Kidney epithelial cell (primary cell): ENCODE results near the gene IL19. TPM values are rescaled to one million over a fixed set of nuclear protein-coding genes. Genes with fewer than 3 reads are reported as not detected.
"Not testable (repeated sequence)": the region's sequence is repeated elsewhere in the genome, so short reads cannot be mapped to it uniquely, and the experiment has no call there.

ENCODE experiments used
- DNase-seq: peaks from one replicate; pipeline ENCODE4 v3.0.0-alpha.2; 2010; ENCODE audit warnings: low read depth
- H3K27me3 ChIP-seq: 2 replicates; pipeline ENCODE4 v1.6.0; 2011; ENCODE audit warnings: low read length; ENCODE audit not compliant: control insufficient read depth, insufficient read depth
- H3K36me3 ChIP-seq: 2 replicates; pipeline ENCODE4 v1.5.1; 2011; ENCODE audit warnings: low read length; ENCODE audit not compliant: control insufficient read depth, insufficient read depth
- H3K4me3 ChIP-seq: 2 replicates; pipeline ENCODE4 v1.5.1; 2011; ENCODE audit warnings: low read depth, mild to moderate bottlenecking, control low read depth, low read length
- total RNA-seq: library from RNA; depleted of rRNA; stranded (reverse); fragments of >200 nt; gene quantifications from 2 replicates; pipeline ENCODE4 v1.2.3, GENCODE V29; 2015
- TF ChIP-seq, protein P1 (sequence below): IDR thresholded peaks from 2 replicates; pipeline ENCODE4 v1.5.1; 2011; ENCODE audit warnings: mild to moderate bottlenecking, moderate library complexity, low read length, control low read depth, inconsistent platforms; ENCODE audit not compliant: insufficient read depth, poor library complexity, severe bottlenecking

Gene IL19
- total RNA-seq, 1 donor from 2014 or later: not detected

DNA sequence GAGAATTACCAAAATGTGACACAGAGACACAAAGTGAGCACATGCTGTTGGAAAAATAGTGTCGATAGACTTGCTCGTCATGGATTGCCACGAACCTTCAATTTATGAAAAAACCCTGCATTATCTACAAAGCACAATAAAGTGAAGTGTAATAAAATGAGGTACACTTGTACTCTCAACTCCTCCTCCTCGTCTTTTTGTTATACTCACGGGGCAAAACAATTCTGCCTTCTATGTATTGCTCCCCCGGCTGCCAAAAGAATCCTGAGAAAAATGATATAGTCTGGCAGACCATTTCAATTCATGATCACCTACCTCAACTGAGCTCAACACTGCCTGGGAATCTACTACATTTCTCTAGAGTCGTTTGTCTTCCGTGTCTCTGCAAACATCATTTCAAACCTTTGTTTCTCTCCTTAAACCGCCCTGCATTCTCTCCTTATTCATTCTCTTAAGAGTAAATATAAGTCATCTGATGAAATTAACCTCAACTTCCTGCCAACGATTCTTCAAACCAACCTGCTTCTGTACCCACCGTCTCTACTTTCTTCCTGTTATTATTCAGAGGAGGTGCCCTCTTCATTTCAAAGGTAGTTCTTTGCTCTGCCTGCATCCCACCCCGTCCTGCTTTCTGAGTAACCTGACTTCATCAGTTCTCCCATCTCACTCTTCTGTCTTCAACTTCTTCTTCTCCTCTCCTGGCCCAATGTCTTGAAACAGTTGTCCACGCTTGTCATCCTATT lies 12.9 kb upstream of the IL19 start:
- Histone ChIP-seq H3K4me3 (no peak overlapping the region), H3K27me3 (peaks cover 5% of the 10 kb centered on the region), H3K36me3 (no peaks in the 10 kb centered on the region)
- TF ChIP-seq, protein P1, sequence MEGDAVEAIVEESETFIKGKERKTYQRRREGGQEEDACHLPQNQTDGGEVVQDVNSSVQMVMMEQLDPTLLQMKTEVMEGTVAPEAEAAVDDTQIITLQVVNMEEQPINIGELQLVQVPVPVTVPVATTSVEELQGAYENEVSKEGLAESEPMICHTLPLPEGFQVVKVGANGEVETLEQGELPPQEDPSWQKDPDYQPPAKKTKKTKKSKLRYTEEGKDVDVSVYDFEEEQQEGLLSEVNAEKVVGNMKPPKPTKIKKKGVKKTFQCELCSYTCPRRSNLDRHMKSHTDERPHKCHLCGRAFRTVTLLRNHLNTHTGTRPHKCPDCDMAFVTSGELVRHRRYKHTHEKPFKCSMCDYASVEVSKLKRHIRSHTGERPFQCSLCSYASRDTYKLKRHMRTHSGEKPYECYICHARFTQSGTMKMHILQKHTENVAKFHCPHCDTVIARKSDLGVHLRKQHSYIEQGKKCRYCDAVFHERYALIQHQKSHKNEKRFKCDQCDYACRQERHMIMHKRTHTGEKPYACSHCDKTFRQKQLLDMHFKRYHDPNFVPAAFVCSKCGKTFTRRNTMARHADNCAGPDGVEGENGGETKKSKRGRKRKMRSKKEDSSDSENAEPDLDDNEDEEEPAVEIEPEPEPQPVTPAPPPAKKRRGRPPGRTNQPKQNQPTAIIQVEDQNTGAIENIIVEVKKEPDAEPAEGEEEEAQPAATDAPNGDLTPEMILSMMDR: no peak
- no peak for DNase-seq

DNA sequence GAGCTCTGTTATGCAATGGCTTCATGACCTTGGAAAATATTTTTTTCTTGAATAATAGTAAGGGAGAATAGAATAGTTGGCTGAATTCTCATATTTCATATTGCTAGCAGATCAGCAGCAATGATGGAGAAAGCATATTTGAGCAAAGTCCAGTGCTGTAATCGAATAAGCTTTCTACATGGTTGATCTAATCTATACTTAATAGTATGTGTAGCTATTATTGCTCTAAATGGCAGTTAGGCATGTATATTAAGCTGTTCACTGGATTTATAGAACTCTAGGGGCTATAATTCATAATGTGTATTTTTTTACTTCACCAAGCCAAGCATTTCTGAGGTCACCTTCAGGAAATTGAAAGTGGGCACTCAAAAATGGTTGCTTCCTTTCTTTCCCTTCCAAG lies 10.0 kb upstream of the IL19 start:
- DNase-seq: no peak
- TF ChIP-seq, protein P1: no peak
- no peaks in the 10 kb centered on the region for H3K36me3 ChIP-seq

DNA sequence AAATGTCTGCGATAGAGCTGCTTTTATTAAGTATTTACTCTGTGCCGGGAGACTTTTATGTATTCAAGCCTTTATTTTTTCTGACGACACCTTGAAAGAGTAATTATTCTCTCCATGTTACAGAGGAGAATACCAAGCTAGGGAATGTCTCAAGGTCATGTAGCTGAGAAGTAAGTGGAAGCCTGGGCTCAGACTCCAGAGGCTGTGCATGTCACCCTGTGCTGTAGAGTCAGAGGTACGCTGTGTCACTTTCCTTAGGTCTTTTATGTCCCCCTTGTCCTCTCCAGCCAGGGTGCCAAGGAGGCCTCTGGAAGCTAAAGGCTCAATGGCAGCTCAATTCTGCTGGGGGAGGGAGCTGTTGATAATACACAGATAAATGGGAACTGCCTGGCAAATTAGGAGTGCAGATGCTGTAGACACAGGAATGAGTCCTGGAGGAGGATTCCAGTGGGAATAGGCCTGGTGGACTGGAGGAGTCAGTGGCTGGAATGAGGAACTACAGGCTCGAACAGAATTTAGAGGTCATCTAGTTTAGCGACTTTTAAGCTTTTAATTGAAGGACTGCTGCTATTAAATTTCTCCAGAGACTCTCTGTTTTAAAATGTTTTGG lies 9.3 kb upstream of the IL19 start:
- TF ChIP-seq, protein P1: no peak

More for the DNA sequence above, 10.0 kb upstream of the IL19 start:
- Histone ChIP-seq H3K4me3 (no peak overlapping the region), H3K27me3 (peaks cover 5% of the 10 kb centered on the region)

DNA sequence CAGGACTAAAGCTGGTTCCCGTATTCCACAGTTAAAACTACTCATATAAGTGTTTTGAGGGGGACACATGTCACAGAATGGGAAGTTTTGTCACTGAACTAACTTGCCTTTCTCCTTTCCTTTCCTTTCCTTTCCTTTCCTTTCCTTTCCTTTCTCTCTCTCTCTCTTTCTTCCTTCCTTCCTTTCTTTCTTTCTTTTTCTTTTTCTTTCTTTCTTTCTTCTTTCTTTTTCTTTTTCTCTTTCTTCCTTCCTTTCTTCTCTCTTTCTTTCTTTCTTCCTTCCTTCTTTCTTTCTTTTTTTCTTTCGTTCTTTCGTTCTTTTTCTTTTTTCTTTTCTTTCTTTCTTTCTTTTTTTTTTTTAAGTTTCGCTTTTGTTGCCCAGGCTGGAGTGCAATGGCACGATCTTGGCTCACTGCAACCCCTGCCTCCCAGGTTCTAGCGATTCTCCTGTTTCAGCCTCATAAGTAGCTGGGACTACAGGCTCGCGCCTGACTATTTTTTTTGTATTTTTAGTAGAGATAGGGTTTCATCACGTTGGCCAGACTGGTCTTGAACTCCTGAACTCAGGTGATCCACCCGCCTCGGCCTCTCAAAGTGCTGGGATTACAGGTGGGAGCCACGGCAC lies 7.7 kb upstream of the IL19 start:
- not testable (repeated sequence) for H3K36me3 ChIP-seq, H3K27me3 ChIP-seq, H3K4me3 ChIP-seq, DNase-seq

More for the DNA sequence above, 9.3 kb upstream of the IL19 start:
- Histone ChIP-seq H3K4me3 (no peak overlapping the region), H3K36me3 (no peaks in the 10 kb centered on the region), H3K27me3 (peaks cover 5% of the 10 kb centered on the region)
- no peak for DNase-seq

DNA sequence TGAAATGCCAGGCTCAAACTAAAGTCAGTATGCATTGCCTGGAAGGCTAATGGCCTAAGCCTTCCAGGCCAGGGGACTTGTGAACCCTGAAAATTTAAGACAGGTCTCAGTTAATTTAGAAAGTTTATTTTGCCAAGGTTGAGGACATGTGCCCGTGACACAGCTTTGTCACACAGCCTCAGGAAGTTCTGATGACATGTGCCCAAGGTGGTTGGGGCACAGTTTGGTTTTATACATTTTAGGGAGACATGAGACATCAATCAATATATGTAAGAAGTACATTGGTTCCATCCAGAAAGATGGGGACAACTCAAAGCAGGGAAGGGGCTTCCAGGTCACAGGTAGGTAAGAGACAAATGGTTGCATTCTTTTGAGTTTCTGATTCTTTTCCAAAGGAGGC lies 4.8 kb upstream of the IL19 start:
- not testable (repeated sequence) for DNase-seq

DNA sequence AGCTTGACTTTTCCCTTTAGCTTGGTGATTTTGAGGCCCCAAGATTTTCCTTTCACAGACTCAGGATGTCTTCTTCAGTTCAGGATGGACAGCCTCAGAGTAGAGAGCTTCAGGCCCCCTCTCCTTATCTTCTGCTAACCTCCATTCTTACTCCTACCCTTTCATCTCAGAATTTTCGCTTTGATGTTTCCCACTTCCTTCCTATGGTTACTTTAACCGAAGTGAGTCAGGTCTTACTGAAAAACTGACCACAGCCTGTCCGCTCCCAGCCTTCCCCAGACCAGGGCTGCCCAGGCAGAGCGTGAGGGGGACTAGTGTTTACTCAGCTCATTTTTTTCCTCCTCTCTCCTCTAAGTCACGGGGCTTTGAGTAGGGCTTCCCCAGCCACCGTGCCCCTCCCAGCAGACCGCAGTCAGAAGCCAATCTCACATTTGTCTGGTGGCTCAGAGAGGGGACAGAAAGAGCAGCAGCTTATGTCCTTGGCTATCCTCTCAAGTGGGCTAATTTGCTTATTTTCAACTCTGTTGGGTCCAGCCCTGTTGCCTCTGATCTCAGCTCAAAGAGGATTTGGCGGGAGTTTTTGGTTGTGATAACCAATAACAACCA lies 4.2 kb upstream of the IL19 start:
- Histone ChIP-seq H3K36me3 (no peaks in the 10 kb centered on the region), H3K4me3 (no peak overlapping the region), H3K27me3 (no peaks in the 10 kb centered on the region)
- DNase-seq: peak; percentile 92
- TF ChIP-seq, protein P1: no peak

More for the DNA sequence above, 4.8 kb upstream of the IL19 start:
- H3K36me3 ChIP-seq, H3K4me3 ChIP-seq, H3K27me3 ChIP-seq: not testable (repeated sequence)
